SU-DHL-6 (cell line): Measurements from ENCODE around the gene AXIN1.

Experiments used
- CTCF ChIP-seq: fragments of 200-600 bp; sonication (generic); IDR thresholded peaks from one replicate; pipeline ENCODE4 v1.5.1; 2017; ENCODE audit warnings: antibody characterized with exemption, mild to moderate bottlenecking, low read length, moderate library complexity; ENCODE audit not compliant: insufficient read depth, poor library complexity, severe bottlenecking
- EZH2phosphoT487 ChIP-seq: fragments of 200-600 bp; sonication (generic), shearing (Covaris generic); conservative IDR thresholded peaks from 2 replicates; pipeline ENCODE4 v1.6.1; 2018; ENCODE audit warnings: mild to moderate bottlenecking, antibody characterized with exemption, low read length, moderate library complexity, mixed read lengths

GRCh38 chr16:282491-282890, 70.0 kb downstream of the AXIN1 start:
- TF ChIP-seq CTCF (no peak), EZH2phosphoT487 (no peak)
